Tibial nerve (tissue), 3 donors: Measurements from ENCODE around the gene TMEM238L.

Experiments
- CTCF ChIP-seq, 5 experiments: fragments of 200-600 bp in 3 of 5; fragments of 450-650 bp in 2 of 5; sonication (generic) in 3 of 5; IDR thresholded peaks; one replicate each; pipeline ENCODE4 v1.5.1; 2016 to 2019; ENCODE audit warnings: antibody characterized with exemption in 5 of 5, mild to moderate bottlenecking in 3 of 5, moderate library complexity in 2 of 5
- POLR2A ChIP-seq, 2 donors: fragments of 450-650 bp; IDR thresholded peaks; one replicate each; pipeline ENCODE4 v1.6.1; 2017; ENCODE audit warnings: antibody characterized with exemption in 2 of 2, mild to moderate bottlenecking in 2 of 2, moderate library complexity in 2 of 2

- TF ChIP-seq CTCF (IDR thresholded peaks at IDR 0.05) (no peak), POLR2A (IDR thresholded peaks at IDR 0.05) (no peak)
Observed at GRCh38 chr17:10771148-10771547, 32.8 kb downstream of the TMEM238L start.
